DND-41 (cell line): ENCODE measurements around the gene ABHD8.

ENCODE experiments used
- EZH2 ChIP-seq: IDR thresholded peaks from 3 replicates; pipeline ENCODE4 v1.6.1; 2012; ENCODE audit warnings: borderline replicate concordance, low read depth, mild to moderate bottlenecking, moderate library complexity, low read length, inconsistent platforms; ENCODE audit not compliant: severe bottlenecking
- TF ChIP-seq, protein P1 (sequence below): IDR thresholded peaks from 2 replicates; pipeline ENCODE4 v1.5.1; 2012; ENCODE audit warnings: borderline replicate concordance, low read length, moderate library complexity, mild to moderate bottlenecking; ENCODE audit not compliant: poor library complexity, severe bottlenecking; ENCODE audit errors: extremely low read depth

DNA sequence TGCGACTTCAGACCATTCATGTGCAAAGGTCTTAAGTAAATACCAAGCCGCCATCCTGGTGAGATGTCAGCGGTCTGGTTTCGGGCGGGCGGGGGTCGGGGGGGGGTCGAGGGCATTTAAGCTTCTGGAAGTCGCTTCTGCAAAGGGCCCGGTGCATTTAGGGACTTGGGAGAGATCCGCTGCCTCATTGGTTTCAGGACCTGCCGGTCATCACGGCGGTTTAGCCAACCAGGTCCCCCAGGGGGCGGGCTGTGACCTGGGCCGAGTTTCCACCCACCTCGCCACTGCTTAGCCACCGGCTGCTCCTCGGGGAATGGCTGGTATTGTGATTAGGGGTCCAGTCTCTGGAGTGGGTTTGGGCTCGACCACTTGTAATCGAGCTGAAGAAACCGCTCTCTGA is 13.7 kb downstream of the ABHD8 start:
- TF ChIP-seq, protein P1, sequence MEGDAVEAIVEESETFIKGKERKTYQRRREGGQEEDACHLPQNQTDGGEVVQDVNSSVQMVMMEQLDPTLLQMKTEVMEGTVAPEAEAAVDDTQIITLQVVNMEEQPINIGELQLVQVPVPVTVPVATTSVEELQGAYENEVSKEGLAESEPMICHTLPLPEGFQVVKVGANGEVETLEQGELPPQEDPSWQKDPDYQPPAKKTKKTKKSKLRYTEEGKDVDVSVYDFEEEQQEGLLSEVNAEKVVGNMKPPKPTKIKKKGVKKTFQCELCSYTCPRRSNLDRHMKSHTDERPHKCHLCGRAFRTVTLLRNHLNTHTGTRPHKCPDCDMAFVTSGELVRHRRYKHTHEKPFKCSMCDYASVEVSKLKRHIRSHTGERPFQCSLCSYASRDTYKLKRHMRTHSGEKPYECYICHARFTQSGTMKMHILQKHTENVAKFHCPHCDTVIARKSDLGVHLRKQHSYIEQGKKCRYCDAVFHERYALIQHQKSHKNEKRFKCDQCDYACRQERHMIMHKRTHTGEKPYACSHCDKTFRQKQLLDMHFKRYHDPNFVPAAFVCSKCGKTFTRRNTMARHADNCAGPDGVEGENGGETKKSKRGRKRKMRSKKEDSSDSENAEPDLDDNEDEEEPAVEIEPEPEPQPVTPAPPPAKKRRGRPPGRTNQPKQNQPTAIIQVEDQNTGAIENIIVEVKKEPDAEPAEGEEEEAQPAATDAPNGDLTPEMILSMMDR: no peak
- no peak for TF ChIP-seq EZH2
